ENCODE results near the gene ACER2. TPM values are rescaled to one million over a fixed set of nuclear protein-coding genes. Genes with fewer than 3 reads are reported as not detected.

ACER2 gene
- polyA plus RNA-seq, 1 experiment: 1.4 TPM

DNA sequence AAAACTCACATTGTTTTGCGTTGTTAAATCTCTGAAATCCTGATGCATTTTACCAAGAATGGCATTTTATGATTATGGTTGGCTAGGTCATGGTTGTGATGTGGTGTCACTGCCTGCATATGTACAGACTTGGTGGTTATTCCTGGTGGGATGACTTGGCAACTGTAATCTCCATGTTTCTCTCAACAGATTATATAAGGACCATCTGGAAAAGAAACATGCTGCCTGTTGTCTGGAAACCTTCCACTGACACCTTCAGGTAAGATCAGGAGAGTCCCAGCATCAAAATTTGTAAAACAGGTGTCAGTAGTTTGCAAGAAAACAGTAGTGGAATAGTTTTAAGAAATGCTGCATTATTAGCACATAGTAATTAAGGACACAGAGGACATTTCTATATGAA is 3.0 kb upstream of the ACER2 start:
- POLR2A ChIA-PET: no interaction called here
- TF ChIP-seq CTCF (IDR thresholded peaks at IDR 0.05; ENCODE audit: insufficient read depth, low read depth, low read length): no peak
- DNase-seq (ENCODE audit: low read depth): no peak
- CTCF ChIA-PET: no interaction called here
- Histone ChIP-seq H3K27me3 (ENCODE audit: control insufficient read depth, insufficient read depth, low read length) (no peaks in the 10 kb centered on the region), H3K4me3 (ENCODE audit: low read depth, low read length) (no peak overlapping the region), H3K36me3 (ENCODE audit: control insufficient read depth, insufficient read depth, low read length) (no peaks in the 10 kb centered on the region)

DNA sequence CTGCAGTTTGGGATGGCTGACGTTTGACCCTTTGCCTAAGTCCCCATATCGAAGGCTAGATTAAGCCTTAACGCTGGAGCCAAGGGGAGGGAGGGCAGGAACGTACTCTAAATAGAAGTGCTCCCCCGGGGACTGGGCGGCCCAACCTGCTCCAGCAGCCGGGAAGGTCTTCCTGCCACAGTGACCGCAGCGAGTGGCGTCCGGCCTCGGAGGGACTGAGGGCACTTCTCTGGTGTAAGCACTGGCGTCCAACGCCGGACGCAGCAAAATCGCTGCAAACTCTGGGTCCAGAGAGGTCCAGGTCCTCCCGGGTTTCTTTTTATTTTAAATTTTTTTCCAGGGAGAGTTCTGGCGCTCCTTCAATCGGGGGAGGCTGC is 505 bp upstream of the ACER2 start:
- ChIA-PET CTCF (no interaction called here), POLR2A (interaction anchor here (0.6 kb wide), 1 partner anchor 1061 kb away, joined by 4 read pairs; no protein-coding TSS in a partner anchor)
- no peak for TF ChIP-seq CTCF (IDR thresholded peaks at IDR 0.05; ENCODE audit: insufficient read depth, low read depth, low read length)
- no peak for DNase-seq (ENCODE audit: low read depth)
- H3K4me3 ChIP-seq (ENCODE audit: low read depth, low read length): peak overlapping the region; percentile 72
- no peaks in the 10 kb centered on the region for H3K36me3 ChIP-seq (ENCODE audit: control insufficient read depth, insufficient read depth, low read length)
- H3K27me3 ChIP-seq (ENCODE audit: control insufficient read depth, insufficient read depth, low read length): no peaks in the 10 kb centered on the region

- H3K4me3 ChIP-seq (ENCODE audit: low read depth, low read length): peak overlapping the region; percentile 72
- no peaks in the 10 kb centered on the region for H3K27me3 ChIP-seq (ENCODE audit: control insufficient read depth, insufficient read depth, low read length)
- DNase-seq (ENCODE audit: low read depth): no peak
- H3K36me3 ChIP-seq (ENCODE audit: control insufficient read depth, insufficient read depth, low read length): no peaks in the 10 kb centered on the region
- POLR2A ChIA-PET: no interaction called here
- CTCF ChIA-PET: interaction anchor here (1.2 kb wide), 1 partner anchor 360 kb away, joined by 3 read pairs; the partner anchor contains the start of gene RRAGA
- TF ChIP-seq CTCF (IDR thresholded peaks at IDR 0.05; ENCODE audit: insufficient read depth, low read depth, low read length): no peak
Measured at GRCh38 chr9:19409401-19410194, 789 bp downstream of the ACER2 start.

DNA sequence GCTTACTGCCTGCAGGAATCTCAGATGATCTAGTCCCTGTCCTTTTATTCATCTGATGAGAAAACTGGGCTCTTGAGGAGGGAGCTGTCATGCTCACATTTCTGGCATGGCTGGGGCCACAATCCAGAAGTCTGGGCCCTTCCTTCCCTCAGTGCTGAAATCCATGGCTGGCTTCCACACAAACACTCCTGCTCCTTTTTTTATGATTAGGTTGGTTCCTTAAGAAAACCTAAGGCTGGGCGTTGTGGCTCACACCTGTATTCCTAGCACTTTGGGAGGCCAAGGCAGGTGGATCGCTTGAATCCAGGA is 1.3 kb downstream of the ACER2 start:
- Histone ChIP-seq H3K27me3 (ENCODE audit: control insufficient read depth, insufficient read depth, low read length) (no peaks in the 10 kb centered on the region), H3K4me3 (ENCODE audit: low read depth, low read length) (no peak overlapping the region), H3K36me3 (ENCODE audit: control insufficient read depth, insufficient read depth, low read length) (no peaks in the 10 kb centered on the region)
- ChIA-PET POLR2A (no interaction called here), CTCF (interaction anchor here (1.2 kb wide), 1 partner anchor 361 kb away, joined by 3 read pairs; the partner anchor contains the start of gene RRAGA)
- no peak for TF ChIP-seq CTCF (IDR thresholded peaks at IDR 0.05; ENCODE audit: insufficient read depth, low read depth, low read length)
- no peak for DNase-seq (ENCODE audit: low read depth)

DNA sequence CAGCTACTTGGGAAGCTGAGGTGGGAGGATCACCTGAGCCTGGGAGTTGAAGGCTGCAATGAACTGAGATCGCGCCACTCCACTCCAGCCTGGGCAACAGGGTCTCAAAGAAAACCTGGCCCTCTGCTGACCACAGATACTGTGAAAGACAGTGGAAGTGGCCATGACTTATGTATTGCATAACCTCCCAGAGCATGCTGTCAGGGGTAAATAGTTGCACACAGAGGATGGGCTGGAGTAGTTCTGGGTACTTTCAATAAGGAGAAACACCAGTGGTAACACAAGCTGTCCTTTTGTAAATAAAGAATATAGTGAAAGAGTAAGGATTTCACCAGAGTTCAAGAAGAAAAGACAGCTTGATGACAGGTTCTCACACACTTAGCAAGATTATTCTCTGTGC is 1.8 kb downstream of the ACER2 start:
- no peaks in the 10 kb centered on the region for H3K36me3 ChIP-seq (ENCODE audit: control insufficient read depth, insufficient read depth, low read length)
- H3K4me3 ChIP-seq (ENCODE audit: low read depth, low read length): no peak overlapping the region
- H3K27me3 ChIP-seq (ENCODE audit: control insufficient read depth, insufficient read depth, low read length): no peaks in the 10 kb centered on the region
- ChIA-PET CTCF (interaction anchor here (0.5 to 1.2 kb wide), 2 partner anchors 361 to 1008 kb away, joined by 3 read pairs; partner anchors contain the start of gene RRAGA), POLR2A (no interaction called here)
- no peak for DNase-seq (ENCODE audit: low read depth)
- TF ChIP-seq CTCF (IDR thresholded peaks at IDR 0.05; ENCODE audit: insufficient read depth, low read depth, low read length): no peak
